Putamen (tissue), 1 donor: Measurements from ENCODE around the gene TOX2.
"Not testable (repeated sequence)": the region's sequence is repeated elsewhere in the genome, so short reads cannot be mapped to it uniquely, and the experiment has no call there.

Experiments
- DNase-seq: peaks from one replicate; pipeline ENCODE4 v3.0.0-alpha.2; 2016; ENCODE audit warnings: low spot score

The TOX2 gene

DNA sequence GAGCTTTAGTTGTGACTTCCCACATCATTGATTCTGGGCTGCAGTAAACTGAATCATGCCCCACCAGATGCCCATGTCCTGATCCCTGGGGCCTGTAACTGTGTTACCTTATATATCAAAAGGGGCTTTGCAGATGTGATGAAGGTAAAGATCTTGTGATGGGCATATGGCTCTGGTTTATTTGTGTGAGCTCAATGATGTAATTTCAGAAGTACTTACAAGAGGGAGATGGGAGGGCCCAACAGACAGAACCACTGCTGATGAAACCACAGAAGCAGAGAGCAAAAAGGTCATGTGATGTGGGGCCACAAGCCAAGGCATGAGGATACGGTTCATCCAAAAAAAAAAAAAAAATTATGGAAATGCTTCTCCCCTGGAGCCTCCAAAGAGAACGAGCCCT is 118.7 kb downstream of the TOX2 start:
- no peak for DNase-seq

DNA sequence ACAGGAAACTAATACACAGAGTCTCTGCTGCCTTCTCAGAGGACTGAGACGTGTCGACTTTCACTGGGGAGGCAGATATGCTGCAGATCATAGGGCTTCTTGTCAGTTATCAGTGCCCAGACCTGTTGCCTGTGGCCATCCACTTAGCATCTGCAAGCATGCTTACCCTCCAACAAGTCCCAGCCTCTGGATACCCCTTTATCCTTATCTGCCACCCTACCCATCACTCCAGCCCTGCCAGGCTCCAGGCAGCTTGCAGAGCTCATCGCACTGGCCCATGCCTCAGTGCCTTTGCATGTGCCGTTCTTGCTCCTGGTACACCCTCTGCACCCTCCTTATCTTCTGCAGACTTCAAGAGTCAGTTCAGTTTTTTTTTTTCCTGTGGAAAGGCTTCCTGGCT is 119.2 kb downstream of the TOX2 start:
- DNase-seq, result no peak

DNA sequence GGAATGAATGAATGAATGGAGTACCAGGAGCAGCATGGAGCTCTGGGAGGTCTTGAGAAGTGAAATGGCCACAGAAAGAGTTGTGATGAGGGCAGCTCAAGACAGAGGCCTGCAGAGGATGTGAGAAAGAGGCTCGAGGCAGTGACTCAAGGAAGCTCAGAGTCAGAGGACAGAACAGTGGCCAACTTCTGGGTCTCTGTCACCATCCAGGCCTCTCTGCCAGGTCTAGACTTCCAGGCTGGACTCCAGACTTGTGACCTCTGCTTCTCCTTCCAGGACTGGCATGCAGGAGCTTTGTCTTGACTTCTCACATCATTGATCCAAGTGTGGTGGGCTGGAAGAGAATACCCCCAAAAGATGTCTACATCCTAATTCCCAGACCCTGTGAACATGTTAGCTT is 119.8 kb downstream of the TOX2 start:
- DNase-seq, result no peak

DNA sequence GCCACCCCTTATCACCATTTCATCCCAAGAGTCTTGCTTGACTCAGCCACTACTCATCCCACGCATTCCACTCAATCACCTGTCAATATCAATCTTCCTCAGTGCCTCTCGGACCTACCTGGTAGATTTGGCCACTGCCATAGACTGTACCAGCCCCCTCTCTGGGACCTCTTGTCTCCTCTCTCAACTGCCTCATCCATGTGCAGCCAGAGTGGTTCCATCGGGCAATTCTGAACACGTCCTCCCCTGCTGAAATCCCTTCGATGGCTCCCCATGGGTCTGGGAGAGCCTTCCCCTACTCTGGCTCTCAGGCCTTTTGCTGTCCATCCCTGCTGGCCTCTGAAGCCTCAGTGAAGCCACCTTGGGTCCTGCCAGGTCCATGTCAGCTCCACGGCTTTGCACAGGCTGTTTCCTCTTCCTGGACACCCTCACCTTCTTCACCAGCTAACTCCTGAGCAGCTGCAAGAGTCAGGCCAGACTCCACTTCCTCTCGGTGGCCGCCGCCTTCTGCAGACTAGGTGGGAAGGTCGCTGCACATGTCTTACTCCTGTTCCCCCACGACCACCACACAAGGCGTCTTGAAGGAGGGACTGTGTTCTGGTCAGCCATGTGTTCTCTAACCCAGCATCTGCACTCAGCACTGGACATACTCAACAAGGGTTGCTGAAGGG is 120.4 kb downstream of the TOX2 start:
- DNase-seq, result no peak

DNA sequence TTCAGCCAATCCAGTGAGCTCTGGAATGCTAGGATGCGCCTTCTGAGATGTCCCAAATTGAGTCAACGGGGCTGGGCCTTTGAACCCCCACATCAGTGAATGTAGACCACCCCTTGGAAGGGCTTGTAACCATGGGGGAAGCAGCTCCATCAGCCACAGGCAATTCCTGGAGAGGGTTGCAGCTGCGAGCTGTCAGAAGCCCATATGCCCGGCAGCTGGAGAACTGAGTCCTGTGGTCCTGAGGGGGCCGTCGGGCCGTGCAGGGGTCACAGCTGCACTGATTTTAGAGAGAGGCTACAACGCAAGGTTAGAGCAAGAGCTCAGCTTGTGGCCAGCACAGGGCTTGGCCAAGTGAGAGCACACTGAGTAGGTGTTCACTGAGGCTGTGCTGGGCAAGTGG is 121.3 kb downstream of the TOX2 start:
- no peak for DNase-seq

DNA sequence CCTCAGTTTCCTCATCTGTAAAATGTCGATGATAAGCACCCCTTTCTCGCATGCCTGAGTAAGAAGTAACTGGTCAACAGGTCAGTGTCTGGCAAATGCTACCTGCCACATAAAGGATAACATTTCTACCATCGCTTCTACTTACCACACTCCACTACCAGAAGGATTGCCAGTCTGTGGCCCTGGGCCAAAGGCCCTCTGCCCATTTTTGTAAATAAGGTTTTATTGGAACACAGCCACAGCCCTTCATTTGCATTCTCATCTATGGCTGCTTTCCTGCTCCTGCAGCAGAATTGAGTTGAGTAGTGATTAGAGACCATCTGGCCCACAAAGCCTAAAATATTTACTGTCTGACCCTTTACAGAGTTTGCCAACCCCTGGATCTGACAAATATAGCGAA is 121.8 kb downstream of the TOX2 start:
- DNase-seq, result no peak

DNA sequence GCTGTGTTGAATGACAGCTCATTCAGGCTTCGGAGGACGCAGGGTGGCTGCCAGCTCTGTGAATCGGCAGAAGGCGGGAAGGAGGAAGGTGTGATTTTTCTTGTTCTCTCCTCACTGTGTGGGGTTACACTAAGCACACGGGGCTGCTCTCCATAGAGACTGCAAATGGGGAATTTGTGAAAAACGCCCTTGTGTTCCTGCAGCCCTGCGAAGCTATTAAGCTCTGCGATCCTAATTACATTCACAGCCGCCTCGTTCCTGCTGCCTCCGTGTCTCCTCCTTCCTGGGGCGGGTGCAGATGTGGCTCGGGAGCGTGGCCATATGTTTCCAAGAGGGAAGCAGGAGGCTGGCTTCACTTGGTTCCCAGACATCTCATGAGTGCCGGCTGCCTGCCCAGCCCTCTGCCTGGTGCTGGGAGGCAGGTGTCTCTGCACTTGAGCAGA is 124.0 kb downstream of the TOX2 start:
- peak; percentile 66 for DNase-seq

DNA sequence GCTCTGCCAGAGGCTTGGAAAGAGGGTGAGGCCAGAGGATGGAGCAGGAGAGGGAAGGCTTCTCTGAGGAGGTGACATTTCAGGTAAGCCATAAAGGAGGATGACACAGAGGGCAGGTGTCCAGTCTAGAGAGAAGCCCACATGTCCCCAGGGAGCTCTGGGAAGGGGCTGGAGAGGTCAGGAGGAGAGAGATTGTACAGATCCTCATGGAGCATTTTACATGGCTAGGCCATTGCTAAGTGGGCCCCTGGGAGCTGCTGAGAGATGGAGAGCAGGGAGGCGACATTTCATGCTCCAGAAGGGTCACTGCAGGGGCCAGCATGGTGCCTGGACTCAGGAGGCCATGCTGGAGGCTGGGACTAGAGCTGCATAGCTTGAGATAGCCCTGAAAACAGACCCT is 124.5 kb downstream of the TOX2 start:
- no peak for DNase-seq

DNA sequence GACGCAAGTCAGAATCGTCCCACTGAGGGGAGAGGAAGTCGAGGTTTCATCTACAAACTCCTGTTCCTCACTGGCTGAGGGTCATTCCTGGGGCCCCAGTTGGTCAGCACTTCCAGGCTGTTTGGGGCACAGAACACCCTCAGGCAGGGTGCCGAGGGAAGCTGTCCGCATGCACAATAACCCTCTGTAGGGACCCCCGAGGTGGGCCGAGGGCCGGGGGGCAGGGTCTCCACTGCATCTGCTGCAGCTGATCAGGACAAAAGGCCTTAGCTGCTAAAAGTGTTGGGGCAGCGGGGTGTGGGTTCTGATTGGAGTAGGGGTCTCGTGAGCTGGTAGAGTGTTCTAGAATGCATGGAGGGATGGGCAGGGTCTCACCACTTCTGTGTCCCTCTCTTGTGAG is 125.1 kb downstream of the TOX2 start:
- no peak for DNase-seq

DNA sequence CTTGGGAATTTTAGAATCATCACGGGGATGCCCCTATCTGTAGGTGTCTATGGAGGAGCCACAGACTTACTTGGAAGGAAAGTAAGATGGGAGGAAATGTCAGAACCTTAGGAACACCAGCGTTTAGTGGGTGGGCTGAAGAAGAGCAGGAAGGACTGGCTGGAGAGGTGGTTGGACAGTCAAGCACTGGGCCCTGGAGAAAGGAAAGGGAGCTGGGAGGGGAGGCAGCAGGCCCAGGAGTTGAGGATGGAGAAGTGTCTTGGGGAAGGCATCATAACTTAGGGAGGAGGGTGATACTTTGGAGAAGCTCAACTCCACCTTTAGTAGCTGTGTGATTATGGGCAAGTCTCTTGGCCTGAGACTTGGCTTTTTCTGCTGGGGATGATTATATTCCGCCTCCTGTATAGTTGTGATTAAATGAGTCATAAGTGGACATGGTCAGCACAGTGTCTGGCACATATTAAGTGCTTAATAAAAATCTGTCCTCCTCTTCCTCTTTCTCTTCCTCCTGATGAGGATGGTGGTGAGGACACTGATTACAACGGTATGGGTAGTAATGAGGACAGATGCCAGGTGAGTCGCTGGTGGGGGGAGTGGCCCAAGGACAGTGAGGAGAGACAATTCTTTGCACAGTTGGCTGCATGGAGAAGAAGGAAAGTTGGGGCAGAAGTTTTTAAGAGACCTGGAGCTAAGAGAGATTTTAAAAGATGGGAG is 125.7 kb downstream of the TOX2 start:
- no peak for DNase-seq

DNA sequence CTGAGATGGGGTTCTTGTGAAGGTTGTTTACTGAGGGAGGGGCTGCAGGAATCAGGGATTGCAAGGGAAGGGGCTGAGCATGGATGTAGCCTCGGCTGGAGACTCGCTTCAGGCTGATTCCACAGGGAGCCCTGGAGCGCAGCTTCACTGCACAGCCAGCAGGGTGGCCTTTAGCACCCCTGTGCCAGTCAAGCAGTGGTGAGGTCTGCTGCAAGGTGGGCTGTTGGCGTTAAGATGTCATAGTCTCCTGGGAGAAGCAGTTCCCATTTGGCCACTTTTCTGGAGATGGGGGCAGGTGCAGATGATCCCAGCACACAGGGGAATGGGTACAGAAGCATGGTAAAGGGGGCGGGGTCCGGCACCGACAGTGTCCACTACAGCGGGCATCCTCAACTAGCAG is 126.3 kb downstream of the TOX2 start:
- DNase-seq, result no peak

DNA sequence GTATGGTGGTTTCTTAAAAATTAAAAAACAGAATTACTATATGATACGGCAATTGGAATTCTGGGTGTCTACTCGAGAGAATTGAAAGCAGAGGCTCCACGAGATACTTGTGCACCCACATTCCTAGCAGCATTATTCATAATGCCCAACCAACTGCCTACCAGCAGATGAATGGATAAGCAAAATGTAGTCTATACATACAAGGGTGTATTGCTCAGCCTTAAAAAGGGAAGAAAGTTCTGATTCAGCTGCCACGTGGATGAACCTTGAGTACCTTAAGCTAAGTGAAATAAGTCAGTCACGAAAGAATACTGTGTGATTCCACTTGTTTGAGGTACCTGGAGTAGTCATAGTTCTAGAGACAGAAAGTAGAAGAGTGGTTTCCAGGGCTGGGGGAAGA is 130.1 kb downstream of the TOX2 start:
- not testable (repeated sequence) for DNase-seq

DNA sequence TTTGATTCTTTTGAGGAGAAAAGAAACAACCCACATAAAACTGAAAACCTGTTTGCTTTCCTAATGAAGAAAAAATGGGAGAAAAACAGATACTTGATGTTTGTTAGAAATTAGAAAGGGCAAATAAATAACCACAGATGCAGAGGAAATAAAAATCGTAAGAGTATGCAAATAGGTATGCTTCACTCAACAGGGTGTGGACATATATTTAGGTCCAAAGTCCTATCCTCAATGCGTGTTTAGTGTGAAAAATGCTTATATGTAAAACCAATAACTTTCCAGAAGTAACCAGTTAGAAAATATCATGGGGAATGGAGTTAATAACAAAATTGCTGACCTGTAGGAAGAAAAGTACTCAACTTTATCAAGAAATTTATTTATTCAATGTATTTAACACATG is 135.7 kb downstream of the TOX2 start:
- DNase-seq, result no peak

DNA sequence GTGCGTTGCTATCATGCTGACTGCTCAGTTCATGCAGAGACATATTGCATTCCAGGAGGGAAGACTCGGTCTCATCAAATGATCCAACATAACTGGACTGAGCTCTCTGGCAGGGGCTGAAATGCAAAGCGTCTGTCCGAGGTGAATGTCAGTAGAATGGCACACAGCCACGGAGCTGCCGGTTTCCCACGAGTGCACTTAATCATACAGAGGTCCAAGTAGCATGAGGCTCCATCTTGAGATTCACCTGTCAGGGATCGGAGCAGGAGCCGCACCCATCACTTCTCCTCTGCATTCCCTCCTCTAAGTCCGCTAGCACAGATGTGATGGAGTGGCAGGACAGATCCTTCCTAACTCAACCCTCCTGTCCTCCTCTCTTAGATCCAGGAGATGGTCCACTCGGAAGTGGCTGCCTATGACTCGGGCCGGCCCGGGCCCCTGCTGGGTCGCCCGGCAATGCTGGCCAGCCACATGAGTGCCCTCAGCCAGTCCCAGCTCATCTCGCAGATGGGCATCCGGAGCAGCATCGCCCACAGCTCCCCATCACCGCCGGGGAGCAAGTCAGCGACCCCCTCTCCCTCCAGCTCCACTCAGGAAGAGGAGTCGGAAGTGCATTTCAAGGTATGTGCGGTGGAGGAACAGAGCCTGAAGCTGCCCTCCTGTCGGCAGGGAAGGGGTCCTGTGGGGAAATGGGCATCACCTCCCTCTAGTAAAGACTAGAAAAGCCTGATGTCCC is 136.4 kb downstream of the TOX2 start:
- no peak for DNase-seq

DNA sequence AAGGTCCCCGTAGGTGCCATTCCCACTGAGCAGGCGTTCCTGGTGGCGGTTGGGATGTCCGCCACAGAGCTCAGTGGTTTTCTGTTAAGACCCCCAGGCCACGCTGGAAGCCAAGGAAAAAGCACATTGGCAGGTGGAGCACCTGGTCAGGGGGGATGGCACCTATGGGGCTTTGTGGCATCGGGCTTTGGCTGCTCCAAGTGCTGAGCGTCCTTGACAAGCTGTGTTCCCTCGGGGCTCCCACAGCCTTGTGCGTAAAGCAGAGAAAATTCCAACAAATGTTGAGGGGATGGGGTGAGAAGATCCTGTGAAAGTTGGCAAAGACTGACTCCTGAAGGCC is 137.0 kb downstream of the TOX2 start:
- no peak for DNase-seq

DNA sequence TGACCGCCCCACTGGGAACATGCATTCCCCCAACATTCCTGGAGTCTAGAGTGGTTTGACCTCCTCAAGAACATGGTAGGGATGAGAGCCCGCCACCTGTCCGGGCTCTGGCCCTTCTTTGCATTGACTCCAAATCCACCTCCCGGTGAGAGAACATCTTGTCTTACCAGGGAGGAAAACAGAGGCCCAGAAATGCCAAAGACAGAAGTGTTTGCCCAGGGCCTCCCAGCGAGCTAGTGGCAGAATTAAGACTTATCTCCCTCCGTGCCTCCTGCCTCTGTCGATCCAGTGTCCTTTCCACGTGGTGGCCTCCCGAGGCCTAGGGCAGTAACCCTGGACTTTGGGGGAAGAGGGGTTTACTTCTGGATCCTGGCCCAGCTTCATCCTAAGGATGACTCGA is 137.5 kb downstream of the TOX2 start:
- no peak for DNase-seq

DNA sequence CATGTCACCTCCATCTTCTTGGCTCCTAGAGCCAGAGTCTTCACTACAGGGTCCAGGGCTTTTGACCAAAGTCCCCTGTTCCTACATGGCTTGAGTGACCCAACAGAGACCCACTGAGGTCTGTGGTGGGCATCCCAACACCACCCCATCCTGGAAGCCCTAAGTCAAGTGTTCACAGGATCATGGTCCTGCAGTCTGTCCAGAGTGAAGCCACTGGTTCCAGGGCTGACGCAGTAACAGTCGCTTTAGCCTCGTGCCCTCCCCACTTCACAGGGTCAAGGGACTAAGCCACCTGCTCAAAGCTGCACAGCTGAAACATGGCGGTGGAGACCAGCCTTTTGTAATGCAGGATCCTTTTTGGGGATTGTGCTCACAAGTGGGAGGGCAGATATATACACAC is 138.4 kb downstream of the TOX2 start:
- DNase-seq, result no peak

DNA sequence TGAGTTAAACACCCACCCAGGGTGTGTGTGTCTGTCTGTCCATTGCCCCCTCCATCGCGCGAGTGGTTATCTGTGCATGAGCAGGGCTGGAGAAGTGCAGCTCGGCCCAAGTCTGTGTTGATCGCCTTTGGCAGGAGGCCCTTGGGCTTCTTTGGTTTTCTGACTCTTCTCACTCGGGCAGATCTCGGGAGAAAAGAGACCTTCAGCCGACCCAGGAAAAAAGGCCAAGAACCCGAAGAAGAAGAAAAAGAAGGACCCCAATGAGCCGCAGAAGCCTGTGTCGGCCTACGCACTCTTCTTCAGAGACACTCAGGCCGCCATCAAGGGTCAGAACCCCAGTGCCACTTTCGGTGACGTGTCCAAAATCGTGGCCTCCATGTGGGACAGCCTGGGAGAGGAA is 139.5 kb downstream of the TOX2 start:
- DNase-seq, result no peak

DNA sequence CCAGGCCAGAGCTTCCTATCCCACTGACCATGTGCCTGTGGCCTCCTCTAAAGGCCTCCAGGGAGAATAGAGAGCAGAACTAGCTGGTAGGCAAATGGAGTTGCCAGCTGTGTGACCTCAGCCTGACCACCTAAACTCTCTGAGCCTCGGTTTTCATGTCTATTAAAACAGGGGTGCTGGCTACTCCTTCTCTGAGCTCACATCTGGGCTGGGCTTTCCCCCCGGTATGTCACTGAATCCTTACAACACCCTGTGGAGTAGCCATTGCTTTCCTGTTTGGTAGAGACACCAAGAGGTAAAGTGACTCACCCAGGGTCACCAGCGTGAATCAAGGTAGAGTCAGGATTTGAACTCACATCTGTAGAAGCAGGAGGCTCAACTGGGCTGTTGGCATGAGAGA is 140.2 kb downstream of the TOX2 start:
- DNase-seq, result no peak

DNA sequence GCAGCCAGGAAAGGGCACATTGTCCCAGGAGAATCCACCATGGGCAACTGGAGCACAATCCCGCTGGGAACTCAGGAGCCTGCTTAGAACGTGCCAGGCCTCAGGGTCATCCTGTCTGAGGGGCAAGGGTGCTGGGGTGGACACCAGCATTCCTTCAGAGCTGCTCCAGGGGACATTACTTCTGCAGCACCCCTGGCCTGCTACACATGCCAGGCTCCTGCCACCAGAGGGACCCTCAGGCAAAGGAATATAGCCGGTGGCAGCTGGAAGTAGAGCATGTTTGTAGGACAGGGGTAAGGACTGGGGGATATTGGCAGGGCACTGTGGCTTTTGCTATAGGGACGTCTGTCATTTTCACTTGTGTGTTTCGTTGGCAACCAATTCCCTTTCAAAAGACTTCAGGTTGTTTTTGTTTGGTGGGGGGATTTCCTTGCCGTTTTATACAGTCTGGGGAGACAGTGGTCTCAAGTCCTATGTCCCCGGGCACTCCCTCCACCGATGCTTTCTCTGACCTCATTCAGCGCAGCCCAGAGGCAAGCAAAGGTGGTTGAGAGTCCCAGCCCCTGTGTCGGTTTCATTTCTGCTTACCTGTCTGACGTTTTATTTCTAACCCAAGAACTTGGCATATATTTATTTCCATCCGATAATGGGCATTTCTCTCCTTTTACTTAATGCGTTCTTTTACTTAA is 141.5 kb downstream of the TOX2 start:
- no peak for DNase-seq

DNA sequence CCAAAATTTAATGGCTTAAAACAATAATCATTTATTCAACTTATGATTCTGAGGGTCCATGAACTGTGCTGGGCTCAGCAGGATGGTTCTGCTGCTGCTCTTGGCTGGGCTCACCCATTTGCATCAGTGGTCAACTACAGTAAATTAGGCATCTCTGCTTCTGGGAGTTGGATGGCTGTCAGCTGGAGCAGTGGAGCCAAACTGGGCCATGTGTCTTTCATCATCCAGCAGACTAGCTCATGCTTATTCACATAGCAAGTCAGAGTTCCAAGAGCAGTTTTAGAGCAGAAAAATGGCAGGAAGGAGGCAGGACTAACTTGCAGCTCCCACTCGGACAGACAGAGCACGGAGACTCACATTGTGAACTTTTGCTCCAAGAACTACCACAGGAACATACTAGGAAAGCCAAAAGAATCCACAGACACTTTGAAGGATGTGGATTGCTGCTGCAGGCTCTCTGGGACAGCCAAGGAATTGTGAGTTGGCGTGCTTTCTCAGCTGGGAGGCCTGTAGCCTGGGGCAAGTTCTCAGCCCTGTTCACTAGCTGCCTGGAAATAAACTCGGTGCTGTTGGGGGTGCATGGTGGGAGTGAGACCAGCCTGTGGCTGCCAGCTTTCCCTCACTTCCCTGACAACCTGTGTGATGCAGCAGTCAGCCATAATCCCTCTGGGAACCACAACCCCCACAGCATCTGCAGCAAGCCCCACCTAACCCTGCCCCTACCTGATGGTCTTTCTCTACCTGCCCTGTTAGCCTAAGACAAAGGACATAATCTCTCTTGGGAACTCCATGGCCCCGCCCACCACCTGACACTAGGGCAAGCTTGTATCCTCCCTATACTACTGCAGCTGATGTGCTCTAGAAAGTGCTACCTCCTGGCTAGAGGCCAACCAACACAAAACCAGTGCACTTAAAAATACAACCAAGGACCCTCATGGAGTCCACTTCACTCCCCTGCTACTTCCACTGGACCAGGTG is 143.3 kb downstream of the TOX2 start:
- DNase-seq, result no peak
